DND-41 (cell line): ENCODE results near the gene MYRIP.

Experiments used
- EZH2 ChIP-seq: IDR thresholded peaks from 3 replicates; pipeline ENCODE4 v1.6.1; 2012; ENCODE audit warnings: borderline replicate concordance, low read depth, mild to moderate bottlenecking, moderate library complexity, low read length, inconsistent platforms; ENCODE audit not compliant: severe bottlenecking
- TF ChIP-seq, protein P1 (sequence below): IDR thresholded peaks from 2 replicates; pipeline ENCODE4 v1.5.1; 2012; ENCODE audit warnings: borderline replicate concordance, low read length, moderate library complexity, mild to moderate bottlenecking; ENCODE audit not compliant: poor library complexity, severe bottlenecking; ENCODE audit errors: extremely low read depth

GRCh38 chr3:40137591-40138295 lies 328.3 kb downstream of the MYRIP start:
- TF ChIP-seq, protein P1, sequence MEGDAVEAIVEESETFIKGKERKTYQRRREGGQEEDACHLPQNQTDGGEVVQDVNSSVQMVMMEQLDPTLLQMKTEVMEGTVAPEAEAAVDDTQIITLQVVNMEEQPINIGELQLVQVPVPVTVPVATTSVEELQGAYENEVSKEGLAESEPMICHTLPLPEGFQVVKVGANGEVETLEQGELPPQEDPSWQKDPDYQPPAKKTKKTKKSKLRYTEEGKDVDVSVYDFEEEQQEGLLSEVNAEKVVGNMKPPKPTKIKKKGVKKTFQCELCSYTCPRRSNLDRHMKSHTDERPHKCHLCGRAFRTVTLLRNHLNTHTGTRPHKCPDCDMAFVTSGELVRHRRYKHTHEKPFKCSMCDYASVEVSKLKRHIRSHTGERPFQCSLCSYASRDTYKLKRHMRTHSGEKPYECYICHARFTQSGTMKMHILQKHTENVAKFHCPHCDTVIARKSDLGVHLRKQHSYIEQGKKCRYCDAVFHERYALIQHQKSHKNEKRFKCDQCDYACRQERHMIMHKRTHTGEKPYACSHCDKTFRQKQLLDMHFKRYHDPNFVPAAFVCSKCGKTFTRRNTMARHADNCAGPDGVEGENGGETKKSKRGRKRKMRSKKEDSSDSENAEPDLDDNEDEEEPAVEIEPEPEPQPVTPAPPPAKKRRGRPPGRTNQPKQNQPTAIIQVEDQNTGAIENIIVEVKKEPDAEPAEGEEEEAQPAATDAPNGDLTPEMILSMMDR, result no peak
- TF ChIP-seq EZH2, result no peak
